H1 (cell line): ENCODE results near the gene GUCY1B1. TPM values are rescaled to one million over a fixed set of nuclear protein-coding genes. Genes with fewer than 3 reads are reported as not detected.

Source experiments
- CTCF ChIA-PET: fragments of 300-600 bp; sonication (Branson Sonifier 250); formaldehyde crosslinking; loops from one replicate; lab custom pipeline; 2021; ENCODE audit not compliant: partially characterized antibody; lab: Charles Lee
- POLR2A ChIA-PET: fragments of 300-600 bp; sonication (Branson Sonifier 250); formaldehyde crosslinking; loops from one replicate; lab custom pipeline; 2021; ENCODE audit warnings: inconsistent platforms; ENCODE audit not compliant: partially characterized antibody; lab: Charles Lee
- DNase-seq, 2 experiments: peaks; one replicate each; pipeline versions ENCODE4 v3.0.0 to v3.0.0-alpha.2; 2010 to 2022; ENCODE audit warnings: low spot score in 2 of 2, low read depth in 1 of 2, mixed read lengths in 1 of 2
- FAIRE-seq: peaks from 2 replicates; lab custom pipeline; 2011; peaks lifted over from hg19 to GRCh38; lab: Jason Lieb, UNC
- H2AFZ ChIP-seq: 2 replicates; pipeline ENCODE4 v1.8.1; 2012; ENCODE audit warnings: low read length, inconsistent platforms
- H2AK5ac ChIP-seq: 2 replicates; pipeline ENCODE4 v1.6.1; 2013; ENCODE audit warnings: low read depth, low read length
- H2BK120ac ChIP-seq: replicated peaks from 2 replicates; pipeline ENCODE3; 2013; ENCODE audit warnings: low read depth, low read length, inconsistent platforms
- H2BK12ac ChIP-seq: 2 replicates; pipeline ENCODE4 v1.6.1; 2013; ENCODE audit warnings: low read depth, low read length
- H2BK15ac ChIP-seq: 2 replicates; pipeline ENCODE4 v1.6.1; 2013; ENCODE audit warnings: low read length
- H2BK20ac ChIP-seq: 2 replicates; pipeline ENCODE4 v1.6.1; 2013; ENCODE audit warnings: low read length
- H2BK5ac ChIP-seq: 2 replicates; pipeline ENCODE4 v1.6.1; 2013; ENCODE audit warnings: low read depth, low read length
- H3K14ac ChIP-seq: 2 replicates; pipeline ENCODE4 v1.6.1; 2013; ENCODE audit warnings: inconsistent platforms; ENCODE audit not compliant: insufficient read length
- H3K18ac ChIP-seq: 2 replicates; pipeline ENCODE4 v1.6.1; 2013; ENCODE audit warnings: low read length; ENCODE audit errors: extremely low read depth
- H3K23ac ChIP-seq: 2 replicates; pipeline ENCODE4 v1.6.1; 2013; ENCODE audit warnings: inconsistent platforms; ENCODE audit not compliant: insufficient read length
- H3K23me2 ChIP-seq: 2 replicates; pipeline ENCODE4 v1.6.1; 2013; ENCODE audit warnings: low read depth, low read length
- H3K27ac ChIP-seq: 2 replicates; pipeline ENCODE4 v1.6.1; 2011; ENCODE audit warnings: low read depth, low read length, inconsistent platforms
- H3K27me3 ChIP-seq, 4 experiments: replicated peaks in 1 of 4; 1 replicate in 1 of 4; 2 replicates in 3 of 4; pipeline versions ENCODE4 v1.6.1 to v1.8.1; 2011 to 2013; ENCODE audit warnings: low read length in 3 of 4, mild to moderate bottlenecking in 3 of 4, inconsistent platforms in 2 of 4, mixed read lengths in 2 of 4, moderate library complexity in 1 of 4; ENCODE audit not compliant: control insufficient read depth in 3 of 4, insufficient read depth in 3 of 4; ENCODE audit errors: extremely low read depth in 1 of 4
- H3K36me3 ChIP-seq, 4 experiments: 2 replicates each; pipeline versions ENCODE4 v1.6.1 to v1.8.1; 2011 to 2013; ENCODE audit warnings: mild to moderate bottlenecking in 4 of 4, low read length in 3 of 4, moderate library complexity in 2 of 4, control low read depth in 1 of 4, inconsistent platforms in 1 of 4; ENCODE audit not compliant: insufficient read depth in 4 of 4, control insufficient read depth in 2 of 4
- H3K4ac ChIP-seq: replicated peaks from 2 replicates; pipeline ENCODE3; 2013; ENCODE audit warnings: low read length, low read depth, mixed read lengths, inconsistent platforms; ENCODE audit not compliant: insufficient read length
- H3K4me1 ChIP-seq, 4 experiments: replicated peaks in 1 of 4; 1 replicate in 1 of 4; 2 replicates in 3 of 4; pipeline versions ENCODE4 v1.6.1 to v1.8.1; 2011 to 2013; ENCODE audit warnings: low read length in 3 of 4, inconsistent platforms in 2 of 4, mixed read lengths in 1 of 4; ENCODE audit not compliant: insufficient read depth in 4 of 4, control insufficient read depth in 3 of 4
- H3K4me2 ChIP-seq, 2 experiments: 2 replicates each; pipeline versions ENCODE4 v1.6.1 to v1.8.1; 2011 to 2013; ENCODE audit warnings: low read depth in 2 of 2, low read length in 2 of 2, control low read depth in 1 of 2, inconsistent platforms in 1 of 2, mild to moderate bottlenecking in 1 of 2; ENCODE audit not compliant: insufficient read depth in 1 of 2
- H3K4me3 ChIP-seq, 4 experiments: fragments of 200-600, 300-600 bp in 1 of 4; sonication (generic), shearing (Covaris generic), sonication (Bioruptor Twin) in 1 of 4; 2 replicates each; pipeline versions ENCODE4 v1.5.1 to v1.8.1; 2011 to 2016; ENCODE audit warnings: low read length in 4 of 4, low read depth in 3 of 4, control low read depth in 2 of 4, inconsistent platforms in 2 of 4, mild to moderate bottlenecking in 2 of 4, mixed read lengths in 1 of 4, moderate library complexity in 1 of 4; ENCODE audit not compliant: insufficient read depth in 2 of 4; ENCODE audit errors: extremely low read depth in 1 of 4
- H3K56ac ChIP-seq: replicated peaks from 2 replicates; pipeline ENCODE3; 2013; ENCODE audit warnings: low read depth, mild to moderate bottlenecking, mixed read lengths, low read length, inconsistent platforms; ENCODE audit not compliant: insufficient read length
- H3K79me1 ChIP-seq: 2 replicates; pipeline ENCODE4 v1.6.1; 2013; ENCODE audit warnings: low read depth, low read length, control low read depth
- H3K79me2 ChIP-seq, 2 experiments: 2 replicates each; pipeline versions ENCODE4 v1.6.1 to v1.8.1; 2012 to 2013; ENCODE audit warnings: low read length in 2 of 2, mild to moderate bottlenecking in 2 of 2, inconsistent platforms in 1 of 2; ENCODE audit not compliant: insufficient read depth in 2 of 2, control insufficient read depth in 1 of 2
- H3K9ac ChIP-seq, 4 experiments: replicated peaks in 1 of 4; 1 replicate in 1 of 4; 2 replicates in 3 of 4; pipeline versions ENCODE4 v1.6.1 to v1.8.1; 2011 to 2013; ENCODE audit warnings: low read depth in 3 of 4, low read length in 3 of 4, control low read depth in 2 of 4, mild to moderate bottlenecking in 2 of 4, moderate library complexity in 2 of 4, inconsistent platforms in 1 of 4; ENCODE audit errors: extremely low read depth in 1 of 4
- H3K9me3 ChIP-seq, 2 experiments: 2 replicates each; pipeline versions ENCODE4 v1.6.1 to v1.8.1; 2012 to 2013; ENCODE audit warnings: mild to moderate bottlenecking in 2 of 2, moderate library complexity in 2 of 2, control low read depth in 1 of 2, inconsistent platforms in 1 of 2, low read depth in 1 of 2, low read length in 1 of 2, mixed read lengths in 1 of 2; ENCODE audit not compliant: insufficient read depth in 2 of 2
- H4K20me1 ChIP-seq, 2 experiments: replicated peaks in 1 of 2; 2 replicates each; pipeline versions ENCODE3 to v1.8.1; 2011 to 2013; ENCODE audit warnings: inconsistent platforms in 2 of 2, low read length in 2 of 2, mild to moderate bottlenecking in 1 of 2; ENCODE audit not compliant: insufficient read depth in 2 of 2, control insufficient read depth in 1 of 2
- H4K5ac ChIP-seq: 2 replicates; pipeline ENCODE4 v1.6.1; 2013; ENCODE audit warnings: low read length, low read depth, mixed read lengths, inconsistent platforms; ENCODE audit not compliant: insufficient read length
- H4K8ac ChIP-seq: 2 replicates; pipeline ENCODE4 v1.8.0; 2013; ENCODE audit warnings: mild to moderate bottlenecking, moderate library complexity, low read length, inconsistent platforms; ENCODE audit not compliant: insufficient read depth; ENCODE audit errors: extremely low read depth
- H4K91ac ChIP-seq: replicated peaks from 2 replicates; pipeline ENCODE3; 2013; ENCODE audit warnings: low read length, mixed read lengths, inconsistent platforms; ENCODE audit not compliant: insufficient read length
- EP300 ChIP-seq, 2 experiments: IDR thresholded peaks; 1 replicate in 1 of 2; 2 replicates in 1 of 2; pipeline ENCODE4 v1.6.1; 2011 to 2012; ENCODE audit warnings: low read depth in 2 of 2, low read length in 2 of 2, mild to moderate bottlenecking in 2 of 2, borderline replicate concordance in 1 of 2, inconsistent platforms in 1 of 2, moderate library complexity in 1 of 2
- WGBS, 2 experiments: shearing (Covaris generic) in 1 of 2; methylation state at CpG; one replicate each; pipeline versions ENCODE4 v1.1.6 to v1.1.7; 2013 to 2015; ENCODE audit warnings: low lambda C conversion rate in 2 of 2, mixed read lengths in 2 of 2, inconsistent platforms in 1 of 2, low coverage in 1 of 2, missing lambda C conversion rate in 1 of 2; ENCODE audit not compliant: insufficient replicate concordance in 2 of 2, insufficient coverage in 1 of 2, insufficient read length in 1 of 2; ENCODE audit errors: extremely low coverage in 1 of 2, missing lambda C conversion rate in 1 of 2; 5-methylcytosine and 5-hydroxymethylcytosine counted together
- polyA plus RNA-seq, 7 experiments: library from polyadenylated mRNA; depleted of rRNA in 3 of 7; stranded (reverse) in 5 of 7; unstranded in 2 of 7; fragments of >200 nt in 5 of 7; fragments of 200-250 nt in 2 of 7; gene quantifications; 1 replicate in 5 of 7; 2 replicates in 1 of 7; 4 replicates in 1 of 7; pipeline versions ENCODE4 v1.2.1 to v1.2.3, GENCODE V29; 2011 to 2013; ENCODE audit warnings: missing spikeins in 2 of 7, mixed read lengths in 2 of 7
- total RNA-seq: library from RNA; stranded (reverse); fragmentation: NEBNext Ultra II Directional; extraction: Animal tissue kit (Norgen Biotek cat#: 25700); gene quantifications from 2 replicates; pipeline ENCODE4 v1.2.1, GENCODE V29; 2021

The GUCY1B1 gene
- total and polyA plus RNA-seq, 2 of the 8 experiments (the other 6 are each of a cell fraction or from before 2014, with no cell fraction given): 1.5 to 2.9 TPM

- H2BK5ac ChIP-seq: no peak overlapping the region
- H3K18ac ChIP-seq: no peak overlapping the region
- no peak overlapping the region for H3K14ac ChIP-seq
- ChIA-PET CTCF (interaction anchor here (1.0 to 2.5 kb wide), 5 partner anchors 9 to 229 kb away, joined by 3 to 14 read pairs (median 5); no protein-coding TSS in a partner anchor), POLR2A (no interaction called here)
- no peaks in the 10 kb centered on the region for H3K9me3 ChIP-seq
- H3K56ac ChIP-seq: no peak overlapping the region
- H3K4ac ChIP-seq: no peak overlapping the region
- peaks cover 7% of the 10 kb centered on the region; the same call in 1 of the 2 replicates for H3K23me2 ChIP-seq
- no peak overlapping the region for H3K4me3 ChIP-seq
- FAIRE-seq: no peak
- H3K36me3 ChIP-seq: no peaks in the 10 kb centered on the region
- no peak overlapping the region for H2BK120ac ChIP-seq
- no peak overlapping the region for H3K9ac ChIP-seq
- H4K5ac ChIP-seq: no peak overlapping the region
- no peaks in the 10 kb centered on the region for H3K79me2 ChIP-seq
- no peak overlapping the region for H2AK5ac ChIP-seq
- no peak overlapping the region for H3K27ac ChIP-seq
- no peak overlapping the region for H2BK15ac ChIP-seq
- WGBS, 2 experiments: 96% methylated on average over 1 of the region's 1 CpG; no CpG with 5 or more reads in 1 of the 2 experiments
- H3K4me2 ChIP-seq: no peak overlapping the region
- H2BK12ac ChIP-seq: no peak overlapping the region
- peaks cover 3 to 16% (median 9%) of the 10 kb centered on the region in 4 experiments for H3K27me3 ChIP-seq
- H4K91ac ChIP-seq: no peak overlapping the region
- DNase-seq: no peak
- no peak overlapping the region for H3K23ac ChIP-seq
- no peaks in the 10 kb centered on the region for H3K79me1 ChIP-seq
- no peak overlapping the region for H2AFZ ChIP-seq
- no peak overlapping the region for H4K8ac ChIP-seq
- no peaks in the 10 kb centered on the region for H4K20me1 ChIP-seq
- H3K4me1 ChIP-seq: peaks cover 0 to 6% (median 0%) of the 10 kb centered on the region in 4 experiments; a peak in 2 of 7 replicates
- no peak overlapping the region for H2BK20ac ChIP-seq
- no peak for TF ChIP-seq EP300 (IDR thresholded peaks at IDR 0.05; ENCODE audit: borderline replicate concordance in 1 of 2, low read depth in 2 of 2, low read length in 2 of 2)
These were observed 1.0 kb upstream of the GUCY1B1 start for GRCh38 chr4:155757745-155758265.
